GM12864 (cell line): Measurements from ENCODE around the gene ELP5.

Experiments
- DNase-seq: peaks from one replicate; pipeline ENCODE4 v3.0.0-alpha.2; 2011; ENCODE audit warnings: low read depth
- H3K4me3 ChIP-seq: 2 replicates; pipeline ENCODE4 v1.5.1; 2011; ENCODE audit warnings: mild to moderate bottlenecking, low read depth, low read length, control low read depth
- TF ChIP-seq, protein P1 (sequence below): IDR thresholded peaks from 2 replicates; pipeline ENCODE4 v1.5.1; 2011; ENCODE audit warnings: low read depth, mild to moderate bottlenecking, moderate library complexity, low read length, control low read depth, inconsistent platforms; ENCODE audit errors: missing control alignments

The ELP5 gene

DNA sequence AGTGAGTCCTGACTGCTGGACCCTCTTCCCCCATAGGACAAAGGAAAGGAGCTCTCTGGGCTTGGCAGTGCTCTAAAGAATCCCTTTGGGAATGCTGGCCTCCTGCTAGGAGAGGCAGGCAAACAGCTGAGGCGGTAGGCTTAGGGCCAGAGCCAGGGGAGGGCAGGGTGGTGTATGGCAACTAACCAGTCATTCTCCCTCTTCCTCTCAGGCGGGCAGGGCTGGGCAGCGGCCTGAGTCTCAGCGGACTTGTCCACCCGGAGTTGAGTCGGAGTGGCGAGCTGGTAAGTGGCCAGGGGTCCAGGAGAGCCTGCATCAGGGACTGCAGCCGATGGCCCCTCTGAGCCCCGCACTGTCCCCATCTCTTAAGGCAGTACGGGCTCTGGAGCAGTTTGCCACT is 27.9 kb upstream of the ELP5 start:
- no peak overlapping the region for H3K4me3 ChIP-seq
- TF ChIP-seq, protein P1, sequence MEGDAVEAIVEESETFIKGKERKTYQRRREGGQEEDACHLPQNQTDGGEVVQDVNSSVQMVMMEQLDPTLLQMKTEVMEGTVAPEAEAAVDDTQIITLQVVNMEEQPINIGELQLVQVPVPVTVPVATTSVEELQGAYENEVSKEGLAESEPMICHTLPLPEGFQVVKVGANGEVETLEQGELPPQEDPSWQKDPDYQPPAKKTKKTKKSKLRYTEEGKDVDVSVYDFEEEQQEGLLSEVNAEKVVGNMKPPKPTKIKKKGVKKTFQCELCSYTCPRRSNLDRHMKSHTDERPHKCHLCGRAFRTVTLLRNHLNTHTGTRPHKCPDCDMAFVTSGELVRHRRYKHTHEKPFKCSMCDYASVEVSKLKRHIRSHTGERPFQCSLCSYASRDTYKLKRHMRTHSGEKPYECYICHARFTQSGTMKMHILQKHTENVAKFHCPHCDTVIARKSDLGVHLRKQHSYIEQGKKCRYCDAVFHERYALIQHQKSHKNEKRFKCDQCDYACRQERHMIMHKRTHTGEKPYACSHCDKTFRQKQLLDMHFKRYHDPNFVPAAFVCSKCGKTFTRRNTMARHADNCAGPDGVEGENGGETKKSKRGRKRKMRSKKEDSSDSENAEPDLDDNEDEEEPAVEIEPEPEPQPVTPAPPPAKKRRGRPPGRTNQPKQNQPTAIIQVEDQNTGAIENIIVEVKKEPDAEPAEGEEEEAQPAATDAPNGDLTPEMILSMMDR: no peak
- DNase-seq: no peak

DNA sequence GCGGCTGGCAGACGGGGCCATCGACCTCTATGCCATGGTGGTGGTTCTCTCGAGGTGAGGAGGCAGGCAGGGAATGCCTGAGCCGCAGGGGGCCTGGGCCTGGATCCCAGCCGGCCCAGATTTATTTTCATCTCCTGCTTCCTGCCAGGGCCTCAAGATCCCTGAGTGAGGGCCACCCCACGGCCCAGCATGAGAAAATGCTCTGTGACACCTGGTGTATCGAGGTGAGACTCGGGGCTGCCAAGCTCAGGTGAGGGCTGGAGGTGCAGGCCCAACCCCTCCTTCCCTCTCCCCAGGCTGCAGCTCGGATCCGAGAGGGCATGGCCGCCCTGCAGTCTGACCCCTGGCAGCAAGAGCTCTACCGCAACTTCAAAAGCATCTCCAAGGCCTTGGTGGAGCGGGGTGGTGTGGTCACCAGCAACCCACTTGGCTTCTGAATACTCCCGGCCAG is 27.3 kb upstream of the ELP5 start:
- TF ChIP-seq, protein P1: no peak
- no peak overlapping the region for H3K4me3 ChIP-seq
- no peak for DNase-seq

- TF ChIP-seq, protein P1: no peak
- DNase-seq: no peak
- H3K4me3 ChIP-seq: no peak overlapping the region
Observed at GRCh38 chr17:7225711-7226331, 26.2 kb upstream of the ELP5 start.

- TF ChIP-seq, protein P1: no peak
- no peak overlapping the region for H3K4me3 ChIP-seq
Observed at GRCh38 chr17:7226721-7227710, 25.0 kb upstream of the ELP5 start.

GRCh38 chr17:7228920-7229319 is 23.1 kb upstream of the ELP5 start:
- no peak for DNase-seq
- no peak overlapping the region for H3K4me3 ChIP-seq
- TF ChIP-seq, protein P1: no peak

More at GRCh38 chr17:7226721-7227710, 25.0 kb upstream of the ELP5 start:
- DNase-seq: no peak

- no peak overlapping the region for H3K4me3 ChIP-seq
- TF ChIP-seq, protein P1: no peak
- no peak for DNase-seq
Observed at GRCh38 chr17:7229504-7229903, 22.5 kb upstream of the ELP5 start.
